GM19372 (cell line): ENCODE measurements around the gene C20orf204.

Experiments used
- ATAC-seq: cut with Tn5 transposase; IDR thresholded peaks from one replicate; pipeline ENCODE4 v1.9.1; 2021; ENCODE audit warnings: mild to moderate bottlenecking, low read depth, moderate library complexity; ENCODE audit not compliant: unreplicated experiment

C20orf204 gene

DNA sequence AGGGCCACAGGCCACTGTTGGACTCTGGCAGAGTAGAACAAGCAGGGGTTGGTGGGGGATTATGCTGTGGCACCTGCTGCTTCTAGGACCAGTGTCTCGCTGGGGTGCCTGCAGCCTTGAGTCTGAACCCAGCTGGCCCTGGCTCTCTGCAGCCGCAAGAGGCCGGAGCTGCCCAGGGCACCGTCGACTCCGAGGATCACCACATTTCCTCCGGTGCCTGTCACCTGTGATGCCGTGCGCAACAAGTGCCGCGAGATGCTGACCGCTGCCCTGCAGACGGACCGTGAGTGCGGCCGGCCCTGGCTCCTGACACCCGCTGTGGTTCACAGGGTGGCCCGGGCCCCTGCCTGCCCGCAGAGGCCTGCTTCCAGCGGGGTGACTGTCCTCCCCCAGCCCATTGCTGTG, 33.2 kb downstream of the C20orf204 start:
- no peak for ATAC-seq

DNA sequence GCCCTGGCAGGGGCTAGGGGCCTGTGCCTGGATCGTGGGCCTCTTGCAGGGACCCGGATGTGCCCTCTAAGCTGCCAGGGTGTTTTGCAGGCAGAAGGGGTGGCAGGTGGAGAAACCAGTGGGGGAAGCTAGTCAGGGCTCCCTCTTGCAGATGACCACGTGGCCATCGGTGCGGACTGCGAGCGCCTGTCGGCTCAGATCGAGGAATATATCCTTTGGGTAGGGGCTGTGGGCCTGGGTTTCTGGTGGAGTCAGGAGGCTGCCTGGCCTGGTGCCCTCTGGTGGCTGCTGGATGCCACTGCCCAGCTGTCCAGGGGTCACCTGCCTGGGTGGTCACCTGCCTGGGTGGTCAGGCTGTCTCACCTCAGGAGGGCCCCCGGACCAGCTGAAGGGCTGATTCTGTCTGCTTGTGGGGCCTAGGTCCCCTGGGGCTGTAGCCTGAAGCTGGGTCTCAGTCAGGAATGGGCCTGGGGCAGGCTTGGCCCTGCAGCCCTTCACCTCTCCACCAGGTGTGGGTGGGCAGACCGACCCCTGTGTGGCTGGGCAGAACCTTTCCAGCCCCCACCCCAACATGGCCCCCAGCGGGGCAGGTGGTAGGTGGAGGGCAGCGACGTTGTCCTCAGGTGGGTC, 33.7 kb downstream of the C20orf204 start:
- ATAC-seq: no peak

DNA sequence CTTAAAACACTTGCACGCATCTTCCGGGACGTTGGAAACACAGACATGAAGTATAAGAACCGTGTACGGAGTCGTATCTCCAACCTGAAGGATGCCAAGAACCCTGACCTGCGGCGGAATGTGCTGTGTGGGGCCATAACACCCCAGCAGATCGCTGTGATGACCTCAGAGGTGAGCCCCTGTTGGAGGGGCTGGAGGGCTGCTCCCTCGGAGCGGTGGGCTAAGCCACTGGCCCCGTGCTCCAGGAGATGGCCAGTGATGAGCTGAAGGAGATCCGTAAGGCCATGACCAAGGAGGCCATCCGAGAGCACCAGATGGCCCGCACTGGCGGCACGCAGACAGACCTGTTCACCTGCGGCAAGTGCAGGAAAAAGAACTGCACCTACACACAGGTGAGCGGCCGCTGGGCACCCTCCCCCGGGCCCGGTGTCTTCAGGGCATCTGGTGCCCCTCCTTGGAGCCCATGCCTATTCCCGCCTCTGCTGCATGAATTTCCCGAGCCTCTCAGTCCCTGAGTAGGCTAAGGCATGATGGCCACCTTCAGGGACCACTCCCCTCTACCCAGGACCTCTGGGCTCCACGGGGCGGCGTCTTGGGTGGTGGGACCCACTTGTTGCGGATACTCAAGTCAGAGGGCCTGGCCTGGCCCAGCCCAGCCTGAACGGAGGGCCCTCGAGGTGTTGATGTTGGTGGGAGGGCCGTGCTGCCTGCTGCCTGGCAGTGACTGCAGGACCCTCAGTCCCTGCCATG, 34.4 kb downstream of the C20orf204 start:
- no peak for ATAC-seq

DNA sequence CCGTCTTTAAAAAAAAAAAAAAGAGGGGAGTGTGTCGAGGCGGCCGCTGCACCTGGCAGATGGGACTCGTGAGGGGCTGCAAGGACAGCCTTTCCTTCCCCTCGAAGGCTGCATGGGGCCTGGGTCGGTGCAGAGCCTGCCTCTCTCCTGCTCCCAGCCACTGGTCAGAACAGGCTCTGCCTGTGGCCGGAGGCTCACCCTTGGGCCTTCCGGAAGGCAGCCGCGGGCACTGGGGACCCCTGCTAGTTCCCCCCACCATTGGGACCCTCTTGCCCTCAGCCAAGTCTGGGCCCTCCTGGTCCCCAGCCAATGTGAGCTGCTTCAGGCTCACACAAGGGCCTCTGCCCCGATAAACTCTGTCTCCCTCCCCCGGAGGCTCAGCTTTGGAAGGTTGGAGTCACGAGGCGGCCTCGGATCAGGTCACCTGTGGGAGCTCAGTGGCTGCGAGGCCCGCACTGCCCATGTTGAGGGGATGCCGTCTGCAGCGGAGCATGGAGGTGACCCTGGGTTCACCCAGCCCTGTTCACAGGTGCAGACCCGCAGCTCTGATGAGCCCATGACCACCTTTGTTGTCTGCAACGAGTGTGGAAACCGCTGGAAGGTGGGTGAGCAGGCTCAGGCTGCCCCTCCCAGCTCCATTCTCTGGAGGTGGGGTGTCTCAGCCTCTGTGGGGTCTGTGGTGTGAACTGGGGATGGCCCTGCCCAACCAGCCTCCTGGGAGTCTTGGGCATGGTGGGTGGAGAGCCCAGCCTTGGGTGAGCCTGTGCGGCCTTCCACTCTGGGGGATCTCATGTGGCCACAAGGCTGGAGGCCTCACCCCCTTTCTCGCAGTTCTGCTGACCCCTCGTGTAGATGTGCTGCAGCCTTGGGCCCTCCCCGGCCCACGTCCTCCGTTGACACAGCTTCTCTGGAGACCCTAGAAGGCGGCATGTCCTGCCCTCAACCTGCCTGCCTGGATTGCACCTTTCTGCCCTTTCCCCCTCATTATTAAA, 35.7 kb downstream of the C20orf204 start:
- no peak for ATAC-seq

DNA sequence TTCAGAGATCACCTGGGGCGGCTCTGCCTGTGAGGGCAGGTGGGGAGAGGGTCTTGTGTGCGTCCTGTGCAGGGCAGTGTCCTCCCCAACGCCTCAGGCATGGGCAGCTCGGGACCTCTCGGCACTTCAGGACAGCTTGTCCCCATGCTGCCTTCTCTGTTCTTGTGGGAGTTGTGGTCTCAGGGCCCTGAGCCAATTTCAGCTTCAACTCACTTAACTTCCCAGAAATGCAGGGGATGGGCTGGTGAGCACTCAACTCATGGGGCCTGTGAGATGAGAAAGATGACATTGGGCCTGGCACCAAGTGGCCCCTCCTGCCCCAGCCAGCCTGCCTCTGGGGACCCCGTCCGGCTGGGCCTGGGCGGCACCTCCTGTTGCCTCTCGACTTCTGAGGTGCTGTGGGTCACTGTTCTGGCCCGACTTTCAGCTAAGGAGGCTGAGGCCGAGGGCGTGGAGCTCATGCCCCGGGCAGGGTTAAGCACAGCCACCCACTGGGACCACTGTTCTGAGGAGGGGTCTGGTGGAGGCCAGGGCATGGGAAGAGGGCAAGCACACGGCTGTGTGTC, 36.6 kb downstream of the C20orf204 start:
- no peak for ATAC-seq

DNA sequence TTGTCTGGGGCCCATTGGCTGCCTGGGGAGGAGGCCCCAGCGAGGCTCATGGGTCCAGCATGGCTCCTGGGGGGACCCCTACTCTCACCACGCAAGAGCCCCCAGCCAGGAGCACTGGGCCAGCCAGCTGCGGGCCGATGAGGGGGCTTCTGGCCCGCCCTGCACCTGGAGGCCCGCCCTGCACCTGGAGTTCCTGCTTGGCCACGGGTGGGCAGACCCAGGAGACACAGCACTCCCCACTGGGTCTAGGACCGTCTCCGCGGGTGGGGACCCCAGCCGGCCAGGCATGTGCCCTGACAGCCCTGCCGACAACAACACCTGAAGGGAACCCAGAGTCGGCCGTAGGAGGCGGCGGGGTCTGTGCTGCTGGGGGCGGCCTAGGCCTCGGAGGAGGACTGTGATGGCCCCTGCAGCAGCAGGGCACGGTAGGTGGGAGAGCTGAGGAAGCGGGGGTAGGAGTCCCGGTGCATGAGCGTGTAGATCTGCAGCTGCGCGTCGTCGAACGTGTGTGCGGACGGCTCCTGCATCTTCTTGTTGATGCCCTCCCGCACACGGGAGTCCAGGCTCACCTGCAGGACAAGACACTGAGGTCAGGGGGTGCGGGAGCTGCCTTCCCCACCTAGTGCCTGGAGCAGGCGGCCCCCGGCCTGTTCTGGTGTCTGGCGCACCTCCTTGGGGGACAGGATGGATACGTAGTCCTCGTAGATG, 37.6 kb downstream of the C20orf204 start:
- no peak for ATAC-seq

DNA sequence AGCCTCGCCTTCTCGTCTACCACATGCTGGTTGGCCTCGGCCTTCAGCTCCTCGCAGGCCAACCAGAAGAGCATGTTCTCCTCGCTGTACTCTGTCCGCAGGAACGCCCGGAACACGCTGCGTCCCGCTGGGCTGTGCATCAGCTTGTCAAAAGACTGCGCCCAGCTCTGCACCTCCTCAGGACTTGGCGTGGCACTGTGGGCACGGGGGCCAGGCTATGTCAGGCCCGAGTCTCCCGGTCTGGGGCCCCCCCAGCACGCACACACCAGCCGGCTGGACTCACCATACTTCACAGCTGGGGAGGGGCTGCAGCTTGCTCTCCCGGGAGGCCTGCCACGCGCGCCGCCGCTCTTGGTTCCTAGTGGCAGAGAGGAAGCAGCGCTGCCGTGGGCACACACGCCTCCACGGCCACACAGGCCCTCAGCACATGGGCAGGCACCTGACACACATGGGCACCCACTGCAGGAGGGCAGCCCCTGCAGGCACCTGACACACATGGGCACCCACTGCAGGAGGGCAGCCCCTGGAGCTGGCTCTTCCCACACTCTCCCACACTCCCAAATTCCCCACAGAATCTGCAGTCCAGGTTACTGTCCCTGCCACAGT, 38.3 kb downstream of the C20orf204 start:
- no peak for ATAC-seq

DNA sequence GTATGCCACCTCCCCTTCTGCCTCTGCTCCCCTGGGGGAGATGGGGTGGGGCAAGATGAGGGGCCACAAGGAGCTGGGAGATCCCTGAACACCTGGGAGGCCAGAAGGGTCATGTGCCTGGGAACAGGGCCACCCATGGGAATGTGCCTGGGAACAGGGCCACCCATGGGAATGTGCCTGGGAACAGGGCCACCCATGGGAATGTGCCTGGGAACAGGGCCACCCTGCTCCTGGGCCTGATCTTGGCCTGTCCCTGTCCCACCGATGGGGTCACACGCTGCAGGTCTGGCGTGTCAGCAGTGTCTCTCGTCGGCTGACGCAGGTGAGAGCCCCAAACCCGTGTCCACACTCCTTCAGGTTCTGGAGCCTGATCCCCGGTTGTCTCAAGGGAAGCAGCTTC, 39.0 kb downstream of the C20orf204 start:
- ATAC-seq: no peak

DNA sequence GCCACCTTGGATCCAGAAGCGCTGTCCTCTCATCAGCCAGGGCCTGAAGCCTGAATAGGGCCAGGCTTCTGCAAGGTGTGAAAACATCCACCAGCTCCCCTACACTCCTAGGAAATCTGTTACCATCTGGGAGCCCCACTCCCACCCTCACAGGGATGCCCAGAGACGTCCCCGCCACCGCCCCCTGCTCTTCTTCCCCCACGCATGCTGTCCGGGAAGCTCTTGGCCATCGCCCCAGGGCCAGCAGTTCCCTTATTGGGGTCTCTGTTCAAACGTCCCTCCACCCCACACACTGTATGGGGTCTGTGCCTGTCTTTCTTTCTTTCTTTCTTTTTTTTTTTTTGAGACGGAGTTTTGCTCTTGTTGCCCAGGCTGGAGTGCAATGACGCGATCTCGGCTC, 39.6 kb downstream of the C20orf204 start:
- no peak for ATAC-seq

DNA sequence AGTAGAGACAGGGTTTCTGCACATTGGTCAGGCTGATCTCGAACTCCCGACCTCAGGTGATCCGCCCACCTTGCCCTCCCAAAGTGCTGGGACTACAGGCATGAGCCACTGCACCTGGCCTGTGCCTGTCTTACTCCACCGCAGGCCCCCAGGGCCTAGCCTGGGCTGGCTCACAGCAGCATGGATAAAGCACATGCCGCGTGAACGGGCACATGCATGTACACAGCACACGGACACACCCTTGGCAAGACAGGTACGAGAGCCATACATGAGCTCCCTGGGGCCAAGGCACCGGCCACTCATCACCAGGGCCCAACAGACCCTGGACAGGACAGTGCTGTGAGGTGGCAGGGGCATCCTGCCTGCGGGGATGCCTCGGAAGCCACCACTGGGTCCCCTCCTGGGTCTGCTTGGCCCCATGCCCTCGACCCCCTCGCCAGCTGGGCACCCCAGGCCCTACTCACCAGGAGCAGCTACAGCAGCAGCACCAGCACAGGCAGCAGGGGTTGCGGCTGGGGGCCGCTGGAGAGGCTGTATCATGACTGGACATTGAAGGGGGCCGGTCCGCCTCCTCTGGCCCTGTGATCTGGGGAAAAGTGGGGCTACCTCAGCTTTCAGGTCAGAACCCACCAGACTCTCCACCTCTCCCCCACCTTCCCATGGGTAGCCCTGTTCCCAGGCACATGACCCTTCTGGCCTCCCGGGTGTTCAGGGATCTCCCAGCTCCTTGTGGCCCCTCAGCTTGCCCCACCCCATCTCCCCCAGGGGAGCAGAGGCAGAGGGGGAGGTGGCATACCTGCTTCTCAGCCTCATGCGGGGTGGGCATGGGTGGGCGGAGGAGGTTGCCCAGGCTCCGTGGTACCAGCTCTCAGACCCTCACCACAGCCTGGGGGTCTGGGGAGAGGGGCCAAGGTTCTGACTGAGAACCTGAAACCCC, 40.3 kb downstream of the C20orf204 start:
- ATAC-seq: no peak

DNA sequence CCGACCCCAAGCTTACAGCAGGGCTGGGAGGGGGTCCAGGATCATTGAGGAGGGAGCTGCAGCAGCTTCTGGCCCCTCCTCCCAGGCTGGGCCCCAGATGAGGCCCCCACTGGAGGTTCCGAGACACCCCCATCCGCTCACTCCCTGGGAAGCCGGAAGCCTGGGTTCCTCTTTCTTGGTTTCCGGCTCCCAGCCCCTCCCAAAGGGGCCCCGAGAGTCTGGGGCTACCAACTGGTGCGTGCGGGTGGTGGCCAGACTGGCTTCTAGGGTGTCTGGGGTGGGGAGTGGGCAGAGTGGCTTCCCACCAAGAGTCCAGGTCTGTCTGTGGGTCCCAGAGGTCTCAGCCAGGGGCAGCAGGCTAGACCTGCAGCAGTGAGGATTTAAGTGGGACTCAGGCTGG, 41.1 kb downstream of the C20orf204 start:
- no peak for ATAC-seq

DNA sequence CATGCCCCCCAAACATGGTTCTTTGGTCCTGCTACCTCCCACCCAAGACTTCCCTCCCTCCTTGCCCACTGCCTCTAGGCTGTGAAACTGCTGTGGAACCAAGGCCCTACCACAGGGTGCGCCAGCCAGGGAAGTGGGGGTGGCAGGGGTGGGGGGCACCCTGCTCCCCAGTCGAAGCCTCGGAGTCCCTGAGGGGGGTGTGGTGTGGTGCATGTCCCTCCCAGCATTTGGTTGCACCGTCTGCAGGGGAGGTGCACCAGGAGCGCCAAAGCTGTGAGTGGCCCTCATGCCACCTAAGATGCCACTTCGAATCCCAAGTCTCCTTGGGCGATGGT, 41.5 kb downstream of the C20orf204 start:
- ATAC-seq: no peak

DNA sequence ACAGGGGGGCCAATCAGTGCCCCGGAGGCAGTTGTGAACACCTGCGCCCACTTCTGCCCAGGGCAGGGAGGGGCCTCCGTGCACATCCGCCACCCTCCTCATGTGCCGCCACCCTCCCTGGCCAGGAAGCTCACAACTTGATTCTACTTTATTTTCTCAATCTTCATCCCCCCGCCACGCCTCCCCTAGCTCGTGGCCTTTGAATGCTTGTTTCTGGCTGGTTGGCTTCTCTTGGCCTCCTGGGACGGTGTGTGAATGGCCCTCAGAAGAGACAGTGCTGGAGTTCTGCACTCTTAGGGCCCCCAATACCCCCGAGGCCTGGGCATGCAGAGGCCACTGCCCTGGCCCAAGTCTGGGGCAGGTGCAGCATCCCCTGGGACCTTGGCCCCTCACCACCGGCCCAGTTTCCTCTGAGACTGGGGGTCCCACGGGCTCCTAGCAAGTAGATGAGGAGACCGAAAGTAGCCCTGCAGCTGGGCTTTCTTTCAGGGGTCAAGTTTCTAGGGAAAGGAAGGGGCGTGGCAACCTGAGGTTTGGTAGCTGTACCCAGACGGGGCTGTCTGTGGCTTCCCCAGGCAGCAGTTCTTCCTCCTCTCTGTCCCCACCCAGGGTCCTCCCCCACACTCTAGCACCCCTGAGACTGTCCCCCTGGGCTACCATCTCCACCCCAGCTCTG, 42.0 kb downstream of the C20orf204 start:
- no peak for ATAC-seq

DNA sequence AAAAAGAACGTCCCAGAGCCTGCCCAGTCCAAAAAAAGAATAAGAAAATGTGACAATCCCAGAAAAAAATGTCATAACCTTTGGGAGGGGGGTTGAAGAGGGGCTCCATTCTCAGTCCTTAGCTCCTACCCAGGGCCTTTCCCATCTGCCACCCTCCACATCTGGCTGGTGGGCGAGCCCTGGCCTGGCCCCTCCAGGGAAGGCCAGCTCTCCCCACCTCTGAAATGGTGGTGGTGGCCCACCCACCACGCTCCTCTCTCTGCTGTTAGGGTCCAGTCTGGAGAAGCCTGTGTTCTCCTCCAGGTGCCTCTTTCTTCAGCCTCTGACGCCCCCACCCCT, 42.9 kb downstream of the C20orf204 start:
- ATAC-seq: no peak

DNA sequence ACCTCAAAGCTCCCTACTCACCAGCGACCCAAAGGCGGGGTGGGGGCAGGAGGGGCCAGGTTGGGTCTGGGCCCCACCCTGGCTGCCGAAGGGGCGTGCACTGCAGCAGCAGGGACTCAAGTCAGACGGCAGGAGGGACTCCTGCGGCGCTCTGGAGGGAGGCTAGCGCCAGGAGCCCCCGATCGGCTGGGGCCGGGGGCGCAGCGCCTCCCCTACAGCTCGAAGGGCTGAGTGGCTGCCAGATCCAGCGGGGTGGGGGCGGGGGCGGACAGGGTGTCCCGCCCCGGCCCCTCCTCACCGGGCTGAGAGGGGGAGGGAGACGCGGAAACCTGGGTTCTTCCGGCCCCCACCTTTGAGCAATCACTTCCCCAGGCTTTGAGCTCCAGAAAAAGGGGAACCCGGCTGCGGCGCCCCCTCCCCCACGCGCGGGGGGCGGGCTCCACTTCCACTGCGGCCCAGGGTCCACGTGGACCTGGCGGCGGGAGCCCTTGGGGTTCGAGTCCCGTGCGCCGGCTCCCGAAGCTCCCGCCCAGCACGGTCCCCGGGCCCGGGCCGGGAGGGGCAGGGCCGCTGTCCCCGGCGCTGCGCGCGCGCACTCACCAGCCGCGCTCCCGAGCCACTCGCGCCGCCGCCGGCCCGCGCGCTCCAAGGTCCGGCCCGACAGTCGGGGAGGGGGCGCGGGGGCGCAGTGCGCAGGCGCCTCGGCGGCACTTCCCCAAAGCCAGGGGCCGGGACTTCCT, 43.5 kb downstream of the C20orf204 start, which contains the start of gene RGS19:
TSS of gene RGS19 (minus strand) at position 246 of the 740 bp plus-strand sequence. CDS start 2,632 bp downstream, outside the sequence.
- ATAC-seq: no peak

DNA sequence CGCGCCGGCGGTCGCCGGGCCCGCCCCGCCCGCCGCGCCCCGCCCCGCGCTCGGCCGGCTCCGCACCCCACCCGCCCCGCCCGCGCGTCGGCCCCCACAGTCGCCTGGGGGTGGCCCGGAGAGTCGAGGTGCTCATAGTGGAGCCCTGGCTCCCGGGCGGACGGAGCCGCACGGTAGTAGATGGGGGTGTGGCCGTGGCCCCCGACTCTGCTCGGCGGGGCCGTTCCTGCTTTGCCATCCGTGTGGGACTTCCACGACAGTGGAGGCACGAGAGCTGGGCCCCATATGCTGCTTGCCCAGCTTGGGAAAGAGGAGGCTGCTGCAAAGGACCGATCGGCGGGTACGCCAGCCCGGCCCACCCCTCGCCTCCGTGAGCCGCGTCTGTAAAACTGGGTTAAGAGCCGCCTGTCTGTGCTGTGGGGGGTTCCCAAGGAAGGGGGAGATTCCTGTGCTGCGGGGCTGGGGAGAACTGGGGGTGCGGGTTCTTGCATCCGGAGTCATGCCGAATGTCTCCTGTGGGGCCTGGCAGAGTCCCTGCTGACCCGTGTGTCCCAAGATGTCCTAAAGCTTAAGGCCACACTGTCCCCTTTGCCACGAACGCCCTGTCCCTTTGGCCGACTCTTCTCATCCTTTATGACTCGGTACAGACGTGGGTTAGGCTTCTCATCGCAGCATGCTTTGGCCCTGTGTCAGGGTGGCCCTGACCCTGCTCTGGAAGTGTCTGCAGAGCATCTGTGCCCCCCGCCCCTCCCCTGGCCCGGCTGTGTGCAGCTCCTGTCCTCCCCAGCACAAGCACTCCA, 44.2 kb downstream of the C20orf204 start, which contains the start of gene OPRL1:
TSS of gene OPRL1 (plus strand) at position 70 of the 800 bp plus-strand sequence. CDS start 12,639 bp downstream, outside the sequence.
- no peak for ATAC-seq
